ENCODE results near the gene SLC2A5.
"Not testable (repeated sequence)": the region's sequence is repeated elsewhere in the genome, so short reads cannot be mapped to it uniquely, and the experiment has no call there.

The SLC2A5 gene

DNA sequence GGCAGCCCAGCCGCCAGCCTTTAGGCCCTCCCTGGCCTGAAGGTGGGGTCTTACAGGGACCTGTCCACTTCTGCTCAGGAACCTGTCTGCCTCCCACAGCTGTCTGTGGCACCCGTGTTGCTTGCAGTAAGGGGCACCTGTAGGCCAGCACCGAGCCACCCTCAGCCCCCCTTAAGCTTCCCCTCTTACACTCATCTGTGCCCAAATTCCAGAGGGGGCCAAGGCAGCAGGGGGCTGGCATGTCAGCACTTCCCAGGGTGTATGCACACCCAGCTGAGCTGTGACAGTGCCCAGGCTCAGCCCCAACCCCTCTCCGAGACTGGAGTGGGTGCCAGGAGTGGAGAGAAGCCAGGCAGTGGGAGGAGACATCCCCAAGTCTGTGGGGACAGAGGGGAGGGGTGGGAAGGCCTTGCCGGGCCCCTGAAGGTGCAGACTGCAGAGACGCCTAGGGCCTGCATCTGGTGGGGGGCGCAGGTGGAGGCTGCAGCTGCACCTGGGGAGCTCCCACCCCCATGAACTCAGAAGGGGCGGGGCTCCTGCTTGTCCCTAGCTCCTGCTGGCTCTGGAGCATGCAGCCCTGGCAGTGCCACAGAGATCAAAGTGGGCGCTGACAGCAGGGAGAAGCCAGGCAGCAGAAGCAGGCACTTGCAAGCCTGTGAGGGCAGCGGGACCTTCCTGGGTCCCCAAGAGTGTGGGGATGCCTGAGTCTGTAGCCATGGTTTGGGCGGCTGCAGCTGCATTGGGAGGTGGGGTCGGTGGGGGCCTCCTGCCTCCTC is 37.8 kb downstream of the SLC2A5 start:
- DNase-seq, result no peak

DNA sequence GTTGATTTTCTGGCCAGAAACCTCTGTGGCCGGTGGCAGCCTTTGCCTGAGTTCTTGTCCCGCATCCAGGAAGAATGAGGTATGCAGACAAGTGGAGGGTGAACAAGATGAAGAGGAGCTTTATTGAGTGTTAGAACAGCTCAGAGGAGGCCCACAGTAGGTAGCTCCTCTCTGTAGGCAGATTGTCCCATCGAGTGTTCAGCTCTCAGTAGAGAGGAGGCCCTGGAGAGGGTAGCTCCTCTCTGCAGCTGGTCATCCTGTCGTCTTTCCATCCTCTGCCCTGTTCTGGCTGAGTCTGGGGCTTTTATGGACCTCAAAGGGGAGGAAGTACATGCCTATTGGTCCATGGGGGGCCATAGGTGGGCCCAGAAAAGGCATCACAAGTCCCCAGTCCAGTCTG is 38.4 kb downstream of the SLC2A5 start:
- not testable (repeated sequence) for DNase-seq

DNA sequence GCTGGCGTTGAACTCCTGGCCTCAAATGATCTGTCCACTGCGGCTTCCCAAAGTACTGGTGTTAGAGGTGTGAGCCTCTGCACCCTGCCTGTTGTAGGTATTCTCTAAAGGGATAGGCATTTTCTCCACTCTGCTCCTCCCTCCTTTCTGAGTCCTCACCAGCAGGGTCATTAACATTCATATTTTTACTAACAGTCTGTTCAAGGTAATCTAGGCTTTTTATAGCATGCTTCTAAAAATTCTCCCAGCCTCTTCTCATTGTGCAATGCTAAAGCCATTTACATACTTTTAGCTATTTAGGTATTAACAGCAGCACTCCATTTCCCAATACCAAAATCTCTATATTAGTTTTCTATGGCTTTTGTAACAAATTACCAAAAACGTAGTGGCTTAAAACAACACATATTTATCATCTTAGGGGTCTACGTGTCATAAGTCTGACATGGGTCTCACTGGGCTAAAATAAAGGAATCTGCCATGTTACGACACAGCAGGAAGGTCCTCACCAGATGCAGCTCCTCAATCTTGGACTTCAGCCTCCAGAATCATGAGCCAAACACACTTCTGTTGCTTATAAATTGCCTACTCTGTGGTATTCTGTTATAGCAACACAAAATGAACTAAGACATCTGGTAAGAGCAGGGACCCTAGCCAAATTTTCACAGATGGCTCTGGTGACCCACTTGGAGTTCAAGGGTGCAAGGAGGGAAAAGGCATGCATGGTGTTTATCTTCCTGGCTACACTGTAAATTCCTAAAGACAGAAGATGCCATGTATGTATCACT is 40.3 kb downstream of the SLC2A5 start:
- DNase-seq, result peak; percentile 68

DNA sequence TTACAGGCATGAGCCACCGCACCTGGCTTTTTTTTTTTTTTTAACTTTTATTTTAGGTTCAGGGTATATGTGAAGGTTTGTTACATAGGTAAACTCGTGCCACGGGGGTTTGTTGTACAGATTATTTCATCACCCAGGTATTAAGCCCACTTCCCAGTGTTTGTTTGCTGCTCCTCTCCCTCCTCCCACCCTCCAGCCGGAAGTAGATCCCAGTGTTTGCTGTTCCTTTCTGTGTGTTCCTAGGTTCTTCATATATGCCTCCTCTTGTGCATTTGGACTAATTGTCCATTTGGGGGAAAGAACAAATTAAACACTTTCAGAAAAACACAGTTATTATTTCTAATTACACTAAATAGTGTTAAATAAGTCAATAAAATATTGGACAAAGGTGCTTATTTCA is 42.1 kb downstream of the SLC2A5 start:
- no peak for DNase-seq

DNA sequence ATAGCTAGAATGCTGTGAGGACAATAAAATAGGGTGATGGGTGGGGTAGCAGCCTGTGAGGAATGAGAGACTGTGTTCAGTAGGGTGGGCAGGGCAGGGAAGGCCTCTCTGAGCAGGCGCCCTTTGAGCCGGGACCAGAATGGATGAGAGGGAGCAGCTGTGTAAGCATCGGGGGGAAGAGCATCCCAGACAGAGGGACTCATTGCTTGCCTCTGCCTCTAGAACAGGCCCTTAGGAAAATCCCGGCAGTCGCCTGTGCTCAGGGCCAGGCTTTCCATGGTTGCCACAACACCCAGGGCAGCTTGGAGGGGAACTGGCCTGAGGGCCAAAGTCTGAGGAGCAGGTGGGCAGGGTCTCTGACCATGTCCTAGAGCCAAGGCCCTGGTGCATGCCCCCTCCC is 44.0 kb downstream of the SLC2A5 start:
- no peak for DNase-seq

DNA sequence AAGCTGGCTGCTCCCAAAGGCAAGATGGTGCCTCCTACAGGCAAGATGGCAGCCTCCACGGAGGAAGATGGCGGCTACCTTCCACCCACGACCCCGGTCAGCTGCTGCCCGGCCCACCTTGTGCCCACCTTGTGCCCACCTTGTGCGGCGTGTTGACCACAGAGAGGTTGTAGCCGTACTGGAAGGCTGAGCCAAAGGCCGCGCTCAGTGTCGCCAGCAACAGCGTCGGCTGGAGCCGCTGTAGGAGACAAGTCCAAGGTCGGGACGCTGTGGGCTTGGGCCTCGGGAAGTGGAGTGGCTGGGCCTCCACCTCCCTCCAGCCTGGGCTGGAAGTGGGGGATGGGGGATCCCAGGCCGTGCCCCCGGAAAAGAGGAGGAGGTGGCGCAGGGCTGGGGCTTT is 44.6 kb downstream of the SLC2A5 start:
- no peak for DNase-seq

DNA sequence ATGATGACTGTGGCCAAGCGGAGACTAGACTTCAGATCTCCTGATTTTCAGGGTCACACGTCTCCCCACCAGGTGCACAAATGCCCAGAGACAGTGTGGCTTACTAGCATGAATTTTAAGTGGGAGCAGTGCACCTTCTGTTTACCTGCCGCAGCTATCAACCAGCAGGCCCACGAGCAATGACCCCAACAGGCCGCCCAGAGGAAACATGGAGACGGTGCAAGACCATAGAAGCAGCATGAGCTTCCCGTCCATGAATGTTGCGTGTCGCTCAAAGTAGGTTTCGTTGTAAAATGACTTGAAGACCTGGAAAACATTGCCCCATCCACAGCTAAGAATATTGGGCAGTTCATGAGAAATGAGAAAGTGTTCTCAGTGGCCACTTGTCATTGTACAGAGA is 46.7 kb downstream of the SLC2A5 start:
- DNase-seq, result no peak

DNA sequence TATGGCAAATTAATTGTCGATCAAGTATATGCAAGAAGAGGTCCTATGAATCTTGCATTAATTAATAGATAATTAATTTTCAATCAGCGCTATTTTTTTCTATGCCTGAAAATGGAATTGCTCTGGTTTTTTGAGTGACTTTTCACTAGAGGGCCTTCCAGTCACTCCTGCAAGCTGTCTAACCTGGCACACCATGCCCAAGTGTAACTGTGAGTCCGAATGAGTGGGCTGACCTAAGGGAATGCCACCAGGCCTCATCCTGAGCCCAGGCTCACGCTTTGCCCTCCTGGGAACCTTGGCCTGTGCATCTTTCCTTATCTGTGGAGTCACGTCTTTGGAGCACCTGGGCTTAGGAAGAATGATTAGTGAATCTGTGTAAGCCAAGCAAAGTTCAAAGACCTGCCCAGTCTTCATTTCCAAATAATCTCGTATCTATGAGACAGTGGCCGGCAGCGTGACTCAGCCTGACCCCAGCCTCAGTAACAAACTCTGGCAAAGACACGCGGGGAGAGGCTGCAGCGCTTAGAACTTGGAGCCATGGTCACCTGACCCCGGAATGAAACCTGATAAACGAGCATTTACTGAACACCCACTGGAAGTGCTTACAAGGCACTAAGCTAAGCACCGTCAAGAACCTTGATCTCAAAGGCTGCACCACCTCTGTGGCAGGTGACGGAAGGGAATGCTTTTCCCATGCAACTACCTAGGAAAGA is 47.3 kb downstream of the SLC2A5 start:
- not testable (repeated sequence) for DNase-seq

DNA sequence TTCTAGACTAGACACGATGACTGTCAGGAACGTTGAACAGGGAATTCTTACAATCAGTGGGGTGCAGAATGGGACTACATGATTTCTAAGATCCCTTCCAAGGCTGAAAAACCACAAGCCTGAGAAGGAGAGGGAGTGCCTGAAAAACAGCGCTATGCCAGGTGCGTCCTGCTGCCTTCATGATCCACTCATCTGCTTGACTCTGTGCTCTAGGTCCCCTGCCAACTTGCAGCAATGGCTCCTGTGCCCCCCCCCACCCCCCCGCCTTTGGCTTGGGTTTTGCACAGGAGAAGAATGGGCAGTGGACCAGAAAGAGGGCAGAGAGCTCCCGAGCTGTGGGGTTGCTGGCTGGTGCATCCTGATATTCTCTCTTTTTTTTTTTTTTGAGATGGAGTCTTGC is 49.1 kb downstream of the SLC2A5 start:
- DNase-seq, result no peak

DNA sequence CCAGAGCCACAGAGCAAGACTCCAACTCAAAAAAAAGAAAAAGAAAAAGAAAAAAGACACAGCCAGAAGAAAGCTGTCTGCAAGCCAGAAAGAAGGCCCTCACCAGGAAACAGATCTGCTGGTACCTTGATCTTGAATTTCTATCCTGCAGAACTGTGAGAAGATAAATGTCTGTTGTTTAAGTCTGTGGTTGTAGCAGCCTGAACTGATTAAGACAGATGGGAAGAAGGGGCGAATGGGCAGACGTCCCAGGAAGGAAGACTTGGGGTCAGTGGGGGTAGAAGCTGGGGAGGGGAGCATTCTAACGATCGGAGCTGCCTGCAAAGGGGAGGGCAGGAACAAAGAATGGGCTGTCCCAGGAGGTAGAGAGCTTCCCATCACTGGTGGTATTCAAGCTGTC is 49.5 kb downstream of the SLC2A5 start:
- no peak for DNase-seq

DNA sequence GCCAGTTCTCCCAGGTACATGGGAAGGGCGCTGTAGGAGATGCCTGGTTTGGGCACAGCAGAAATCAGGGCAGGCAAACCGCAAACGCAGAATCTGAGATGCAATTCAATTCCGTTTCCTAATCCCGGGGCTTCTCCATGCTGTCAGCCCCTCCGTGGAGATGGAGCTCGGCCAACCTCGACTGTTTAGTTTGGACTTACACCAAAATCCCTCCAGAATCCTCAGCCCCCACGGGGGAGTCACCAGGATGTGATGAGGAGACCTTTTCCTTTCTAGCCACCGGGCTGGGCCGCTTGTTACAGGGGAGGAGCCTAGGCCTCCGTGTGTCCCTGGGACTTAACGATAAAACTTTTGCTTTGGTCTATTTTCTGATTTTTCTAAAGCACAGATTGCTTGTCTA is 51.1 kb downstream of the SLC2A5 start:
- DNase-seq, result no peak

DNA sequence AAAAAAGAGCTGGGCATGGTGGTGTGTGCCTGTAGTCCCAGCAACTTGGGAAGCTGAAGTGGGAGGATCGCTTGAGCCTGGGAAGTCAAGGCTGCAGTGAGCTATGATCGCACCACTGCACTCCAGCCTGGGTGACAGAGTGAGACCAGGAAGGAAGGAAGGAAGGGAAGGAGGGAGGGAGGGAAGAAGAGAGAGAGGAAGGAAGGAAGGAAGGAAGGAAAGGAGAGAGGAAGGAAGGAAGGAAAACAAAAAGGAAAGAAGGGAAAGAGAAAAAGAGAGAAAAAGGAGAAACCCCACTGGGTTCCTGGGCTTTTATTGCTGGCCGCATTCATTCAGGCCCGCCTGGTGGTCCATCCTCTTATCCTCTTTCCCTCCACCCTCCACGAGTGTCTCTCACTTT is 53.0 kb downstream of the SLC2A5 start:
- no peak for DNase-seq

DNA sequence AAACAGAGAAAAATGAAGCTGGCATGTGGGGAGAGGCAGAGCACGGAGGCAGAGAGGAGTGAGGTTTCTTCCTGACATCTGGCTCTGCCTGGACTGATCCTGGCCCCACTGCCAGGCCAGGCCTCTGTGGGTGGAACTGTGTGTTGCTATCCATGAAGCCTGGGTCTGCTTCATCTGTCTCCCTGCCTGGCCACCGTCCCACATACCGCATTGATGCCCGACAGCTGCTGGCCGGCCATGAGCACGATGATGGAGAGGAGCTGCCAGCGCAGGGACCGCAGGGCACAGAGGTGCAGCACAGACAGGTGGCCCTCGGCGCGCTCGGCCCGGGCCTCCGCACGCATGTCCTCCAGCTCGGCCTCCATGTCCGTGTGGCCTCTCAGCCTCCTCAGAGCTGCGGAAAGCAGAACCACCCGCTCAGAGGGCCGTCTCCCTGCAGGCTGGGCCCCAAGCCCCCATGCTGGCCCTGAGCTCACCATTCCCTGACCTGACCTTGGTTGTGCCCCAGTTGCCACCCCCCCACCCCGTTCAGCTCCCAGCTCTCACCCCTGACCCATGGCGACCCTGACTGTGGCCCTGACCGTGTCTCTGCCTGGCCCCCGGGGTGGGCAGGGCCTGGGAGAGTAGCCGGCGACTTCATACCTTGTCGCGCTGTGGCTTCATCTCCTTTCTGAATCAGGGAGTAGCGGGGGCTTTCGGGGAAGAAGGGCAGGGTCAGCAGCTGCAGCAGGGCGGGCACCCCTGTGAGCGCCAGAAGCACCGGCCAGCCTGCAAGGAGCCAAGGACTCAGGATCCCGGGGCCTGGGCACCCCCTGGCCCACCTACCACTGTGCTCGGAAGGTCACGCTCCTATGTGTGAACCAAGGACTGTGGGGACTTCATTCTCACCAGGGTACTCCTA is 54.7 kb downstream of the SLC2A5 start:
- DNase-seq, result no peak

DNA sequence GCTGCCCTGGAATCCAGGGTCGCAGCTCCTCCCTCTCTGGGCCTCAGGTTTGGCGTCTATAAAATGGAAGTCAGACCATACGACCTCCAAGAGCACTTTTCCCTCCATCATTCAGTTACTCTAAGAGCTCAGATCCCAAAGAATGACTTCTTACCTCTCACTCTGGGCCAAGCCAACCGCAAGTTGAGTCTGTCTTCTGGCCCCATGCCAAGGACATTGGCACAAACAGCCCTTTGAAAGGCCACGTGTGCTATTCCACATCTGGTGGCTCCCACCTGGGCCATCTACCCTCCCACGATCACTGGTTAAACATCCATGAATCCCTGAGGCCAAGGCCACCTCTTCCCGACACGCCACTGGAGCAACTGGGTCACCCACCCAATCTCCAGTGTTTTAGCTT is 55.6 kb downstream of the SLC2A5 start:
- DNase-seq, result no peak

DNA sequence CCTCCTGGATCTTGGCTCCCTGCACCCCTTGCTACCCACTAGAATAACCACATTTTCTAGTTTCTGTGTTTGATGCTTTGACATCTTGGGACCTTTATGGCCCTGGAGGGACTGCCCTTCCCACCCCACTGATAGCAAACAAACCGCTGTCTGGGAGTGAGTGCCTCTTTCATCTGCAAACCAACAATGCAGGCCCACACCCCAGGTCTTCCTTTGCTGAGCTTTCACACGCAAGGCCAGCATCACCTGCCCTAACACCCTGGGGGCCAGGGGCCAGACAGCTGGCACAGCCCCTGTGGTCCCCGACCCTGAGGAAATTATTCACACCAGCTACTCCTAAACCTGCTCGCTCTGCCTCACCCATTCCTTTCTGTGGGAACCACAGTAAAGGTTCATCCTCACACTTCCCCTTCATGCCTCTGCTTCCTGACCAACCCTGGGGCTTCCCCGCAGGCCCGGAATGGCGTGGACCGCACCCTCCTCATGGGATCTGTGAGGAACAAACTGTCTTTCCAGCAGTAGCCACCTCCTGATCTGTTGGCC is 58.6 kb downstream of the SLC2A5 start:
- no peak for DNase-seq

DNA sequence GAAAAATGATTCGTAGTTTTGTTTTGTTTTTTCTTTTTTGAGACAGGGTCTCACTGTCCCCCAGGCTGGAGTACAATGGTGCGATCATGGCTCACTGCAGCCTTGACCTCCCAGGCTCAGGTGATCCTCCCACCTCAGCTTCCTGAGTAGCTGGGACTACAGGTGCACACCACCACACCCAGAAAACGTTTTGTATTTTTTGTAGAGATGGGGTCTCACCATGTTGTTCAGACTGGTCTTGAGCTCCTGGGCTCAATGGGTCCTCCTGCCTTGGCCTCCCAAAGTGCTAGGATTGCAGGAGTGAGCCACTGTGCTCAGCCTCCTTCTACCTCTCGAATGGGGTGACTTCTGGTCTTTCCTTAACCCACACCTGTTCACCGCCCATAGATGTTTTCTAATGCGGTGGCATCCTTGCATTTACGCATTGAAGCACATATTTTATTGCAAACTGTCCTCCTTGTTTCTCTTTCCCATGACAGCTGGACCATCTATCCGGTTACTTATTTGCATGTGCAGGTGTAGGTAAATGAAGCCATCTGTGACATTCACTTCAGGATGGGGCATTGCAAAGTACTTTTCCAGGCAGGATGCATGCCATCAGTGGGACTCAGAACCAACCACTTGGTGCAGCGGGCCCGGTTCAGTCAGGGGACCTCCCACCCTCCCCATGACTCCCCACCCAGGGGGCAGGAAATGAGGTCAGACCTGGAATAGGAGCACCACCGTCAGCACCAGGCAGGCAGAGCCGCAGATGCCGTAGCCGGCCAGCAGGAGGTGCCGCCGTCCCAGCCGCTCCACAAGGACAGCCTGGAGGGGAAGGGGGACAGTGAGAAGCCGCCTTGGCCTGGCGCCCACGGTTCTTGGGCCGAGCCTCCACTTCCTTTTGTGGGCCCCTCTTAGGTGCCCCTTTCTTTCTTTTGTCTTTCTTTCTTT is 59.7 kb downstream of the SLC2A5 start:
- no peak for DNase-seq

DNA sequence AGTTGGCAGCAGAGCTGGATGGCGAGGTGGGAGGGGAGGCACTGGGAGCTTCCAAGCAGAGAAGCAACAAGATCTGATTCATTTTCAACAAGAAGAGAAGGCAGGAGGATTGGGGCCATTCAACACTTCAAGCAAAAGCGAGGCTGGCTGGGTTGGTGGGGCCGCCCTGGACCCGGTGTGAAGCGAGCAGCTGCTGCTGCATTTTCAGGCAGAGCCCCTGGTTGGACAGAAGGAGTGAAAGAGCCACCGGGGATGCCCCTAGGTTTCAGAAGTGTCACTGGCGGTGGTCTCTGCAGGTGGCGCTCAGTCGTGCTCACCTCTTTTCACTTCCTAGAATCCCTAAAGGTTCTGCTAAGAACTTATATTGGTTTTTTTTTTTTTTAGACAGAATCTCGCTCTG is 61.2 kb downstream of the SLC2A5 start:
- no peak for DNase-seq

DNA sequence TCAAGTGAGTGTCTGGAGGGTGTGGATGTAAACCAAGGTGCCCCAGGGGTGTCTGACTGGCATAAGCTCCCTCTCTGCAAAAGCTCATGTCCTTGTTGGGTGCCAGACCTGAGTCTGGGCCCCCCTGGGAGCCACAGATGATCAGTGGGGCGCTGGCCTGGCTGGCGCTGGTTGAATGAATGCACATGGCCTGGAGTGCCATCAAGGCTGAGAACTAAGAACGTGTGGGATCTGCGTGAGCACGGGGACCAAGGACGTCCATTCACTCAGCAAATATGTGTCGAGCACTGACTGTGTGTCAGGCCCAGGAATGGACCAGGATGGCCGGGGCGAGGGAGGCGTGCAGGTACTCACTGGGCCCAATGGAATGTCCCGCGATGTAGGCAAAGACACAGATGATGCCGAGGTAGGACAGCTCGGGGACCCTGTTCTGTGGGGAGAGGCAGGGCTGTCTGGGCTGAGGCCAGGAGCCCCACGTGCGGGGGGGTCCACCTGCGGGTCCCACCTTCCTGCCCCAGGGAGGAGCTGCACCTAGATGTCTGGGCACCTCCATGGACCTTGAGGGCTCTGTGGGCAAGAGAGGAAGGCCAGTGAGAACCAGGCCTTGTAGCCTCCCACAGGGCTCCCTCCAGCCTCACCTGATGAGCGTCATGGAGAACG is 62.3 kb downstream of the SLC2A5 start:
- no peak for DNase-seq

DNA sequence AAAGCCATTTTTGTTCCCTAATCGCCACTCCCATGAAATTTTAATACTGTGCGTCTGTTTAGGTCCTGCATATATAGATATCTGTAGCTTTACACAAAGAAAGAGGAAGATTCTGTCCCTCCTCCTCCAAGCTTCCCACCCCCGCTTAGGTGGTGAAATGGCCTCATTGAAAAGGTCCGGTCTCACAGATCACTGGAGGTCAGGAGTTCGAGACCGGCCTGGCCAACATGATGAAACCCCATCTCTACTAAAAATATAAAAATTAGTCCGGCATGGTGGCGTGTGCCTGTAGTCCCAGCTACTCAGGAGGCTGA is 64.1 kb downstream of the SLC2A5 start:
- DNase-seq, result no peak

DNA sequence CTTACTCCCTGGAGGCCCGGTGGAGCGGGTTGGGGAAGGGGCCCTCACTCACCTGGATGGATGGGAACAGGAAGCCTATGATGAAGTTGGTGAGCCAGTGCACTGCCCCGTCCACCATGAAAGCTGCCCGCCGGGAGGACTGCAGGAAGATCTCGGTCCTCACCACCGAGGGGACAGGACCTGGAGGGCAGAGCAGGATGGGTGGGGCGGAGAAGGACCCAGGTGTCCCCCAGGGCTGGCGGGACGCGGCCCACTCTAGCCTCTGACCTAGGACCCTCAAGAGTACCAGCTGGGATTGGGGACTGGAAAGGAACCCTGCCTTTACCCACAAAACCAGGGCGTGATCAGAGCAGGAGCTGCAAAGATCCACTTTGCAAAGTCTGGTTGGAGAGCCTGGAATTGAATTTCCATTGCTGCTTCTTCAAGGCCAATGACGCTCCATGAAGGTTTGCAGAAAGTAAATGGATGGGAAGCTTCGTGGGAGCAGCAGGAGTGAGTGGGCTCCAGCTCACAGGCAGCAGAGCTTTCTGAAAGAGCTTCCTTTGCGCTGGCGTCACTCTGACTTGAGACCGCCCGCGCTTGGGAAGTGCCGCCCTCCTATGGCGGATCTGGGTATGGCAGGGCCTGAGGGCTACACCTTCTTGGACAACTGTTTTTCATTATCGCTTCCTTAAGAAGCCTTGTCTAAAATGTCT is 64.6 kb downstream of the SLC2A5 start:
- peak; percentile 80 for DNase-seq

Data from MV-4-11 (cell line).